Measurements from ENCODE around the gene AKAP5.

DNA sequence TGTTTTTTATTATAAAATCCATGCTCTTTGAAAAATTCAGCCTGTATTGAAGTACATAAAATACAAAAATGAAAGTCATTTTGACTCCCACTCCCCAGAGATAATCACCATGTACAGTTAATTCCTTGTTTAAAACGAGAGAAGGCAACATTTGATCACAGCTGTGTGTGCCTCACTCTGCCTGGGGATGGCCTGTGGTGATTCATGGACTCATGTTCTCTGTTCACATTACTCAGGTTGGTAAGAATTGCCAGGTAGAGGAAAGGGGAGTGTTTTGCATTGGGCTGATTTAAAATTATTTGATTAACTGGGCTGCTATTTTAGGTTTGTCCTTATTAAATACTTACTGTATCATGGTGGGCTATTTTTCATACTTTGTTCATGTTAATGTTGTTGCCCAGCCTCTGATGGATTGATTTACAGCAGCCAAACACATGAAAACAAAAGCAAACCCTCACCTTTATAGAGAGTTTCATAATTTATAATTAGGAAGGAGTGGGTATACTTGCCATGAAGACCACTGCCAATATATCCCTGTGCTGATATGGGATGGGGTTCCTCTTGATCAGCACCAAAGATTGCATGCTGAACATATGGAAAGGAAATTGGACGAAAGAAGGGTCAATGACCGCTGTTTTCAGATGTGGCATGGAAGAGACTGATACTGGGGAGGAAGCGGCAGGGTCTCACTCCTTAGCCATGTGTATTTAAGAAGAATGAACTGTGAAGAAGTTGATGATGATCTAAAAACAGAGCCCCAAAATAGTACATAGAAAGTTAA lies 42.3 kb downstream of the AKAP5 start:
- TF ChIP-seq, protein P1, sequence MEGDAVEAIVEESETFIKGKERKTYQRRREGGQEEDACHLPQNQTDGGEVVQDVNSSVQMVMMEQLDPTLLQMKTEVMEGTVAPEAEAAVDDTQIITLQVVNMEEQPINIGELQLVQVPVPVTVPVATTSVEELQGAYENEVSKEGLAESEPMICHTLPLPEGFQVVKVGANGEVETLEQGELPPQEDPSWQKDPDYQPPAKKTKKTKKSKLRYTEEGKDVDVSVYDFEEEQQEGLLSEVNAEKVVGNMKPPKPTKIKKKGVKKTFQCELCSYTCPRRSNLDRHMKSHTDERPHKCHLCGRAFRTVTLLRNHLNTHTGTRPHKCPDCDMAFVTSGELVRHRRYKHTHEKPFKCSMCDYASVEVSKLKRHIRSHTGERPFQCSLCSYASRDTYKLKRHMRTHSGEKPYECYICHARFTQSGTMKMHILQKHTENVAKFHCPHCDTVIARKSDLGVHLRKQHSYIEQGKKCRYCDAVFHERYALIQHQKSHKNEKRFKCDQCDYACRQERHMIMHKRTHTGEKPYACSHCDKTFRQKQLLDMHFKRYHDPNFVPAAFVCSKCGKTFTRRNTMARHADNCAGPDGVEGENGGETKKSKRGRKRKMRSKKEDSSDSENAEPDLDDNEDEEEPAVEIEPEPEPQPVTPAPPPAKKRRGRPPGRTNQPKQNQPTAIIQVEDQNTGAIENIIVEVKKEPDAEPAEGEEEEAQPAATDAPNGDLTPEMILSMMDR (IDR thresholded peaks at IDR 0.05; ENCODE audit: poor library complexity), result no peak
- TF ChIP-seq EZH2 (IDR thresholded peaks at IDR 0.05; ENCODE audit: borderline replicate concordance) (no peak), EZH2phosphoT487 (IDR thresholded peaks at IDR 0.05; ENCODE audit: low read depth, severe bottlenecking, unreplicated experiment) (no peak)

Measured in hepatocyte (in vitro differentiated cells).